Coronary artery (tissue), 2 donors: ENCODE measurements around the gene OVOL2.
"Not testable (repeated sequence)": the region's sequence is repeated elsewhere in the genome, so short reads cannot be mapped to it uniquely, and the experiment has no call there.

Source experiments
- DNase-seq: peaks from one replicate; pipeline ENCODE4 v3.0.0-alpha.2; 2017; ENCODE audit warnings: low spot score
- H3K27ac ChIP-seq, 2 donors: fragments of 200-600 bp; sonication (generic); one replicate each; pipeline ENCODE4 v1.5.1; 2016 to 2019
- H3K4me3 ChIP-seq: fragments of 200-600 bp; sonication (generic); 2 replicates; pipeline ENCODE4 v1.5.1; 2016; ENCODE audit warnings: mild to moderate bottlenecking, moderate library complexity
- TF ChIP-seq, protein P1 (sequence below): fragments of 200-600 bp; sonication (generic); IDR thresholded peaks from one replicate; pipeline ENCODE4 v1.5.1; 2019; ENCODE audit warnings: antibody characterized with exemption

The OVOL2 gene

DNA sequence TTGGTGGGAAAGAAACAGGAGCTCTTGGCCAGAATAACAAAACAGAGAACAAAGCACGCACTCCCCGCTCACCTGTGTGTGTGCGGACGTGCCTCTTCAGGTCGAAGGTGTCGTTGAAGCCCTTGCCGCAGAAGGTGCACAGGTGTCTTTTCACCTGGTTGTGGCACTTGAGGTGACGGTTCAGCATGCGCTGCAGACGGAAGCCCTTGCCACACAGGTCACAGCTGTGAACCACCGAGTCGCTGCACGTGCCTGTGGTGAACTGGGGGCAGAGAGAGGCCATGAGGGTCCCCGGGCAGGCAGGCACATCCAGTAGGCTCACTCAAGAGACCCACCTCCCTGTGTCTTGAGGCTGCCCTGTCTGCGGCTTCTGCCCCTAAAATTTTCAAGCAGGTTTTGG, 16.3 kb downstream of the OVOL2 start:
- DNase-seq: no peak
- TF ChIP-seq, protein P1, sequence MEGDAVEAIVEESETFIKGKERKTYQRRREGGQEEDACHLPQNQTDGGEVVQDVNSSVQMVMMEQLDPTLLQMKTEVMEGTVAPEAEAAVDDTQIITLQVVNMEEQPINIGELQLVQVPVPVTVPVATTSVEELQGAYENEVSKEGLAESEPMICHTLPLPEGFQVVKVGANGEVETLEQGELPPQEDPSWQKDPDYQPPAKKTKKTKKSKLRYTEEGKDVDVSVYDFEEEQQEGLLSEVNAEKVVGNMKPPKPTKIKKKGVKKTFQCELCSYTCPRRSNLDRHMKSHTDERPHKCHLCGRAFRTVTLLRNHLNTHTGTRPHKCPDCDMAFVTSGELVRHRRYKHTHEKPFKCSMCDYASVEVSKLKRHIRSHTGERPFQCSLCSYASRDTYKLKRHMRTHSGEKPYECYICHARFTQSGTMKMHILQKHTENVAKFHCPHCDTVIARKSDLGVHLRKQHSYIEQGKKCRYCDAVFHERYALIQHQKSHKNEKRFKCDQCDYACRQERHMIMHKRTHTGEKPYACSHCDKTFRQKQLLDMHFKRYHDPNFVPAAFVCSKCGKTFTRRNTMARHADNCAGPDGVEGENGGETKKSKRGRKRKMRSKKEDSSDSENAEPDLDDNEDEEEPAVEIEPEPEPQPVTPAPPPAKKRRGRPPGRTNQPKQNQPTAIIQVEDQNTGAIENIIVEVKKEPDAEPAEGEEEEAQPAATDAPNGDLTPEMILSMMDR: no peak
- H3K27ac ChIP-seq: no peak overlapping the region
- H3K4me3 ChIP-seq: no peak overlapping the region

DNA sequence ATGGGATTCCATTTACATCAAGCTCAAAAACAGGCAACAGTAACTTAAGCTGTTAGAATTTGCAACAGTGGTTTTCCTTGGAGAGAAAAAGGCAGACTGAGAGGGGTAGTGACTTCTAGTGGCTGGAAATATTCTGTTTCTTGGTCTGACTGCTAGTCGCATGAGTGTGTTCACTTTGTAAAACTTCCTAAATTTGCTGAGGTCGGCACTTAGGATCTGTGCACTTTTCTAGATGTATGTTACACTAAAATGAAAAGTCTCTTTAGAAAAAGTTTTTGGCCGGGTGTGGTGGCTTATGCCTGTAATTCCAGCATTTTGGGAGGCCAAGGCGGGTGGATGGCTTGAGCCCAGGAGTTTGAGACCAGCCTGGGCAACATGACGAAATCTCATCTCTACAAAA, 18.7 kb downstream of the OVOL2 start:
- TF ChIP-seq, protein P1: no peak
- Histone ChIP-seq H3K4me3 (no peak overlapping the region), H3K27ac (no peak overlapping the region)
- DNase-seq: no peak

DNA sequence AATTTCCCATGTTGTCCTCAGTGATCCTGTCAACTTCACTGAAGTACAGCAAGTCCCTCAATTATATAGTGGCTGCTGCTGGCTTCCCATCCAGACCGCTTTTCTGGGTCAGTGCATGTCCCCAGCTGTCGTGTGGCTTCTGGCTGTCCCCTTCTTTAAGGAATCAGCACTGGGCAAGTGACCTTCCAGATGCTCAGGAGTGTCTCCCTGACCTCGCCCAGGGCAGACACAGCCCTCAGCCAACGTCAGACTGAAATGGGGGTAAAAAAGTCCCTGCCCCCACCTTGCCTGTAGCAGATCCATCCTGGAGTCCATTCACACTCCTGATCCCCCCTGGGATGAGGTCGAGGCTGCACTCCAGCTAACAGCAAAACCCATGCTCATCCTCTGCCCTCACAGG, 23.7 kb downstream of the OVOL2 start:
- DNase-seq: no peak
- Histone ChIP-seq H3K4me3 (no peak overlapping the region), H3K27ac (no peak overlapping the region)
- TF ChIP-seq, protein P1: no peak

DNA sequence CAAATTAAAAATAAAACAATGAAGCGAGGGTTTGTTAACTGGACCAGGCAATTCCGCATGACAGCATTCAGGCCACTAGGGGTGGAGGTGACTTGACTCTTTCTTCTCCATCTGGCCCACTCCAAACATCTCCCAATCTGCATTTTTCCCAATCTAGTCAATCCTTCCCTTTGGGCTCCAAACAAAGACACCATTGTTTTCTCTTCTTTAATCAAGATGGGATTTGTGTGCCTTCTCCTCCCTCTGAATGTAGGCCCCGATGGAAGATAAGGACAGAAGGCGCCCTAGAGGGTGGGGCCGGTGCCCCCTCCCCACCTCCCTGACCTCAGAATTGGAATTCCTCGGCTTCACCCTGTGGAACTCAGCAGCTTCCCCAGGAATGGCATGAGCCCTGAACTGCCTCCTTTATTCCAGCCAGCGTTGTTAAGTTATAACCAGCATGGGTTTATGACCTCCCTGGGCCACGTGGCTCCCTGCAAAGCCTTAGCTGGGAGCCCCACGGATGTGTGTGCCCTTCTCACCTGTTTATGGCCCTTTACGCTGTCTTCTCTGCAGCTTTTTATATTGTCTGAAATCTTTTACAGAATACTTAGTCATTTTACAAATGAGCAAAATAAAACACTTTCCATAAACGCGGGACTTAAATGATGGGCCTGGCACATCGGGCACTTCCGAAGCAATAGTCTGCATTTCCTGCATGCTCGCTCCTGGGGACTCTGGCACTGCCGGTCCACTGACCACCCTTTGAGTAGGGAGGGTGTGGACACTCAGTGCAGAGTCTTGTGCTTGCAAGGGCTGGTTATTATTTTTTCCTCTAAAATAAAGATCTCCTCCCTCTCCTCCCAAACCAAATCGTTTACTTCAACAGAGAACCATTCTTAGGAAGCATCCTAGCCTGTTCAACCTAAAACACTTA, 24.5 kb downstream of the OVOL2 start:
- Histone ChIP-seq H3K27ac (no peak overlapping the region), H3K4me3 (no peak overlapping the region)
- TF ChIP-seq, protein P1: no peak
- DNase-seq: no peak

DNA sequence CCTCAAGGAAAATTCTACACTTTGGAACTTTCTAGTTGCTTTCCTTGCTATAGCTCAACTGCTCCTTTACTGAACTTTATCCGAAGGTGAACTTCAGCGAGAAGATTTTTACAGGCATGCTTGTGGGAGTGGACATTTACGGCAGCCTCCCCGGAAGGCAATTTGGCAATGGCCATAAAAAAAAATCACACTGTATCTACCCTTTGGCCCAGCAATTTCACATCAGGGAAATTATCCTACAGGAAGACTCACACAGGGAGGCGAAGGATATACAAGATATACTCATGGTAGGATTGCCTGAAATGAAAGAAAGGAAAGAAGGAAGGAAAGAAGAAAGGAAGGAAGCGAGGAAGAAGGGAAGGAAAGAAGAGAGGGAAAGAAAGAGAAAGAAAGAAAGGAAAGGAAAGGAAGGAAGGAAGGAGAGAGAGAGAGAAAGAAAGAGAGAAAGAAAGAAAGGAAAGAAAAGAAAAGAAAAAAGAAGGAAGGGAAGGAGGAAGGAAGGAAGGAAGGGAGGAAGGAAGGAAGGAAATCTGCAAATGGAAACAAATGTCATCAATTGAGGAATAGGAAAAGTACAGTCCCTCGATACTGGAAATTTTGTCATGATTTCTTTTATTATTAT, 25.7 kb downstream of the OVOL2 start:
- TF ChIP-seq, protein P1: no peak
- DNase-seq: no peak
- no peak overlapping the region for H3K4me3 ChIP-seq
- no peak overlapping the region for H3K27ac ChIP-seq

DNA sequence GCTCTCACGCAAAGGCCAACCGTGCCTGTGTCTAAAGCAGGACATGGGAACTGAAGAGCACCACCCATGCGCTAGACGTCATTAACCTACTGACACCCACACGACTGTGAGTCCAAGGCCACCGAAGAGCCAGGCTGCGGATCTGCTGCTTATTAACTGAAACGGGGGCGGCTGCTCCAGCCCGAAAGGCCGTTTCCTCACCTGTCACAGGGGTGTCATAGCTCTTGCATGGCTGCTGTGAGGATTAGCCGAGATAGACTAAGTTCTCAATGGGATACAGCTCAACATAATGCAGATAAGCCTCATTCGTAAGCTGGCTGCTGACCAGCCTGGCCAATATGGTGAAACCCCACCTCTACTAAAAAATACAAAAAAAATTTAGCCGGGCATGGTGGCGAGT, 26.7 kb downstream of the OVOL2 start:
- H3K27ac ChIP-seq: no peak overlapping the region
- DNase-seq: no peak
- TF ChIP-seq, protein P1: no peak
- no peak overlapping the region for H3K4me3 ChIP-seq

DNA sequence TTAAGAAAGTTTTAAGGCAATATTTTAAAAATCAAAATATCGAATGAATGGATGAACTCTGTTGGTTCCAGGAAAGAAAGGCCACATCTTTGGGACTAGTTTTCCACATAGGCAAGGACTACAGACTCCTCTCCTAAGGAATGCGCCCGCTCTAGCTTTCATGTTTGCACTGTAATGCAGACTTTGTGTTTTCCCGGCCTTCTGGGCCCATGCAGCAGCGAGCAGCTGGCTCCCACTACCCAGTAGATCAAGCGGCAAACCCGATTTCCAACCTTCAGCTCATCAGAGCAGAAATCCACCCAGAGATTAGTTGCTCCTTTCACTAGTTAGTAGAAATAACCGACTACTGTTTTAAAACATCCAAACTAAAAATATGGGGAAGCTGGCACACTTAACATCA, 27.7 kb downstream of the OVOL2 start:
- Histone ChIP-seq H3K27ac (no peak overlapping the region), H3K4me3 (no peak overlapping the region)
- DNase-seq: no peak
- TF ChIP-seq, protein P1: no peak

DNA sequence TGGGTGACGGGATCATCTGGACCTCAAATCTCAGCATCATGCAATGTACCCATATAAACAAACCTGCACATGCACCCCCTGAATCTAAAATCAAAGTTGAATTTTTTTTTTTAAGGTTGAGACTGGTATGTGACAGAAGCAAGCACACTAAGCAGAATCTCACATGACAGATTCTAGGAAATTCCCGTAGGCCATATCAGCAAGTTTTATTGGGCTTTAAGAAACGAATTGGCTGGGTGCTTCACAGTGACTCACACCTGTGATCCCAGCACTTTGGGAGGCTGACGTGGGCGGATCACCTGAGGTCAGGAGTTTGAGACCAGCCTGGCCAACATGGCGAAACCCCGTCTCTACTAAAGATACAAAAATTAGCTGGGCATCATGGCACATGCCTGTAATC, 30.7 kb downstream of the OVOL2 start:
- DNase-seq, H3K4me3 ChIP-seq, H3K27ac ChIP-seq: not testable (repeated sequence)
